Measurements from ENCODE around the gene ZNF821.

Gene ZNF821

DNA sequence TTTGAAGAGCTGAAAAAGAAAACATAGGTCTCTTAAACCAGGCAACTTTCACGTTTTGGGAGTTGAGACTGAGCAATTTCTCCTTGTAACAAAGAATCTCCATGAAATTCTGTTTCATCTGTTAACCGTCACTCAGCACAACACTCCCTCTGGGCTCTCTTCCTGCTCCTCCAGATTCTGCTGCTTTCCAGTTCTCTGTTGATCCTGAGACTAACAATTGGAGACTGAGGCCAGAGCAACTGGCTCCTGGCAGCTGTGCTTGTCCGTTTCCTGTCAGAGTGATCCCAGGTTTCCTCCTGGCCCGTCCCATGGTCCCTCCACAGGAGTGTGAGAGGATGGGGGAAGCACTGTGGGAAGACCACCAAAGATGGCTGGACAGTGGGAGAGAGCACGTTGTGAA is 43.8 kb upstream of the ZNF821 start:
- Histone ChIP-seq H3F3A (ENCODE audit: low read depth) (no peaks in the 10 kb centered on the region), H3K9me3 (ENCODE audit: insufficient read depth, low read depth, low read length) (no peaks in the 10 kb centered on the region), H3K79me2 (ENCODE audit: insufficient read depth, low read length) (no peaks in the 10 kb centered on the region), H3K27me3 (ENCODE audit: insufficient read depth, low read length, poor library complexity, severe bottlenecking) (no peaks in the 10 kb centered on the region), H3K9me2 (replicated peaks; ENCODE audit: low read depth, low read length) (no peaks in the 10 kb centered on the region), H4K20me1 (ENCODE audit: insufficient read depth, low read length, poor library complexity, severe bottlenecking) (peaks cover 23% of the 10 kb centered on the region), H2AFZ (ENCODE audit: low read length) (no peak overlapping the region), H3K4me2 (ENCODE audit: low read depth, low read length, poor library complexity, severe bottlenecking) (no peak overlapping the region), H3K36me3 (ENCODE audit: insufficient read depth, low read length) (peaks cover 84% of the 10 kb centered on the region), H3K4me3 (ENCODE audit: low read length, poor library complexity, severe bottlenecking) (no peak overlapping the region), H3K4me1 (ENCODE audit: insufficient read depth, low read length, poor library complexity, severe bottlenecking) (no peaks in the 10 kb centered on the region), H3K9ac (ENCODE audit: low read depth, low read length, poor library complexity, severe bottlenecking) (no peak overlapping the region)
- no peak for TF ChIP-seq CTCF (conservative IDR thresholded peaks at IDR 0.05; ENCODE audit: low read length)
- TF ChIP-seq EZH2phosphoT487 (IDR thresholded peaks at IDR 0.05; ENCODE audit: borderline replicate concordance), result no peak

- TF ChIP-seq CTCF (conservative IDR thresholded peaks at IDR 0.05; ENCODE audit: low read length) (no peak), EZH2phosphoT487 (IDR thresholded peaks at IDR 0.05; ENCODE audit: borderline replicate concordance) (no peak)
- H3K79me2 ChIP-seq (ENCODE audit: insufficient read depth, low read length), result no peaks in the 10 kb centered on the region
- H3K36me3 ChIP-seq (ENCODE audit: insufficient read depth, low read length), result peaks cover 88% of the 10 kb centered on the region
- H3K27me3 ChIP-seq (ENCODE audit: insufficient read depth, low read length, poor library complexity, severe bottlenecking), result no peaks in the 10 kb centered on the region
- H2AFZ ChIP-seq (ENCODE audit: low read length), result no peak overlapping the region
- no peak overlapping the region for H3K4me3 ChIP-seq (ENCODE audit: low read length, poor library complexity, severe bottlenecking)
- H3K9me3 ChIP-seq (ENCODE audit: insufficient read depth, low read depth, low read length), result no peaks in the 10 kb centered on the region
- H3K9ac ChIP-seq (ENCODE audit: low read depth, low read length, poor library complexity, severe bottlenecking), result no peak overlapping the region
- H3K4me2 ChIP-seq (ENCODE audit: low read depth, low read length, poor library complexity, severe bottlenecking), result no peak overlapping the region
- no peaks in the 10 kb centered on the region for H3K4me1 ChIP-seq (ENCODE audit: insufficient read depth, low read length, poor library complexity, severe bottlenecking)
- no peaks in the 10 kb centered on the region for H3F3A ChIP-seq (ENCODE audit: low read depth)
- H3K9me2 ChIP-seq (replicated peaks; ENCODE audit: low read depth, low read length), result no peaks in the 10 kb centered on the region
- H4K20me1 ChIP-seq (ENCODE audit: insufficient read depth, low read length, poor library complexity, severe bottlenecking), result peaks cover 23% of the 10 kb centered on the region
Measured at GRCh38 chr16:71927383-71927782, 43.4 kb upstream of the ZNF821 start.

- no peaks in the 10 kb centered on the region for H3K9me2 ChIP-seq (replicated peaks; ENCODE audit: low read depth, low read length)
- no peak overlapping the region for H3K9ac ChIP-seq (ENCODE audit: low read depth, low read length, poor library complexity, severe bottlenecking)
- no peak overlapping the region for H2AFZ ChIP-seq (ENCODE audit: low read length)
- H3K27me3 ChIP-seq (ENCODE audit: insufficient read depth, low read length, poor library complexity, severe bottlenecking), result no peaks in the 10 kb centered on the region
- H3K4me3 ChIP-seq (ENCODE audit: low read length, poor library complexity, severe bottlenecking), result no peak overlapping the region
- no peaks in the 10 kb centered on the region for H3K9me3 ChIP-seq (ENCODE audit: insufficient read depth, low read depth, low read length)
- TF ChIP-seq EZH2phosphoT487 (IDR thresholded peaks at IDR 0.05; ENCODE audit: borderline replicate concordance) (no peak), CTCF (conservative IDR thresholded peaks at IDR 0.05; ENCODE audit: low read length) (no peak)
- H3K36me3 ChIP-seq (ENCODE audit: insufficient read depth, low read length), result peaks cover 96% of the 10 kb centered on the region
- H3K79me2 ChIP-seq (ENCODE audit: insufficient read depth, low read length), result peaks cover under 1% of the 10 kb centered on the region; the same call in 1 of the 2 replicates
- no peaks in the 10 kb centered on the region for H3K4me1 ChIP-seq (ENCODE audit: insufficient read depth, low read length, poor library complexity, severe bottlenecking)
- no peak overlapping the region for H3K4me2 ChIP-seq (ENCODE audit: low read depth, low read length, poor library complexity, severe bottlenecking)
- H3F3A ChIP-seq (ENCODE audit: low read depth), result no peaks in the 10 kb centered on the region
- H4K20me1 ChIP-seq (ENCODE audit: insufficient read depth, low read length, poor library complexity, severe bottlenecking), result peaks cover 28% of the 10 kb centered on the region
Measured at GRCh38 chr16:71924710-71925109, 40.7 kb upstream of the ZNF821 start.

Data from Loucy (cell line).